K562 (cell line): ENCODE measurements around the gene EFHC1. TPM values are rescaled to one million over a fixed set of nuclear protein-coding genes. Genes with fewer than 3 reads are reported as not detected.

Experiments
- ATAC-seq: fragments of 200-7000 bp; cut with Tn5 transposase; 3 replicates; pipeline ENCODE4 v1.9.1; 2020; ENCODE audit warnings: moderate library complexity
- BruUV-seq: library from RNA; stranded (reverse); fragments of 400-500 nt; replicated peaks from 2 replicates; lab custom pipeline; 2021; lab: Mats Ljungman, UMichigan
- CTCF ChIA-PET: fragments of 300-600 bp; formaldehyde crosslinking; extraction: SDS; loops from one replicate; lab custom pipeline; 2021; ENCODE audit warnings: low intra/inter-chr PET ratio; lab: Yijun Ruan, JAX
- POLR2A ChIA-PET: fragments of 300-600, 350-650 bp; sonication (Branson Sonifier 250); formaldehyde crosslinking; extraction: SDS; loops from one replicate; lab custom pipeline; 2021; ENCODE audit warnings: antibody characterized with exemption, inconsistent platforms; lab: Yijun Ruan, JAX
- DNase-seq, 4 experiments: peaks; one replicate each; pipeline versions ENCODE4 v3.0.0 to v3.0.0-alpha.2; 2011 to 2018; ENCODE audit warnings: low spot score in 3 of 4, mixed read lengths in 3 of 4; ENCODE audit errors: extremely low read depth in 1 of 4
- FAIRE-seq: peaks from 2 replicates; lab custom pipeline; 2011; peaks lifted over from hg19 to GRCh38; lab: Jason Lieb, UNC
- H2AFZ ChIP-seq: 2 replicates; pipeline ENCODE4 v1.6.0; 2011; ENCODE audit warnings: low read depth, low read length, control low read depth, inconsistent platforms
- H3K27ac ChIP-seq: fragments of 200-600 bp; 3 replicates; pipeline ENCODE4 v1.8.0; 2011; ENCODE audit warnings: low read depth, mild to moderate bottlenecking, control low read depth, inconsistent platforms, low read length, moderate library complexity, mixed read lengths; ENCODE audit errors: extremely low read depth
- H3K27me3 ChIP-seq, 2 experiments: fragments of 300-600 bp in 1 of 2; 2 replicates in 1 of 2; 3 replicates in 1 of 2; pipeline versions ENCODE4 v1.6.0 to v1.8.0; 2011; ENCODE audit warnings: inconsistent platforms in 2 of 2, low read length in 2 of 2, mild to moderate bottlenecking in 1 of 2, mixed read lengths in 1 of 2, moderate library complexity in 1 of 2; ENCODE audit not compliant: control insufficient read depth in 2 of 2, insufficient read depth in 2 of 2
- H3K36me3 ChIP-seq: fragments of 300-600 bp; 3 replicates; pipeline ENCODE4 v1.8.0; 2011; ENCODE audit warnings: mild to moderate bottlenecking, low read length, inconsistent platforms; ENCODE audit not compliant: control insufficient read depth, insufficient read depth
- H3K4me1 ChIP-seq, 2 experiments: fragments of 200-600 bp in 1 of 2; replicated peaks in 1 of 2; 2 replicates in 1 of 2; 3 replicates in 1 of 2; pipeline versions ENCODE4 v1.5.1 to v1.8.0; 2011; ENCODE audit warnings: inconsistent platforms in 2 of 2, low read length in 2 of 2, mild to moderate bottlenecking in 1 of 2, mixed read lengths in 1 of 2, moderate library complexity in 1 of 2; ENCODE audit not compliant: control insufficient read depth in 2 of 2, insufficient read depth in 2 of 2
- H3K4me2 ChIP-seq: 2 replicates; pipeline ENCODE4 v1.6.1; 2011; ENCODE audit warnings: low read length, control low read depth, inconsistent platforms, mixed read lengths; ENCODE audit not compliant: insufficient read depth
- H3K4me3 ChIP-seq: fragments of 200-600 bp; sonication (generic), shearing (Covaris generic); 2 replicates; pipeline ENCODE4 v1.5.1; 2016; ENCODE audit warnings: control low read depth, inconsistent platforms
- H3K79me2 ChIP-seq: fragments of 200-600 bp; 3 replicates; pipeline ENCODE4 v1.8.0; 2011; ENCODE audit warnings: low read length, inconsistent platforms; ENCODE audit not compliant: control insufficient read depth, insufficient read depth
- H3K9ac ChIP-seq, 2 experiments: 2 replicates each; pipeline versions ENCODE4 v1.6.0 to v1.6.1; 2011; ENCODE audit warnings: low read depth in 2 of 2, low read length in 2 of 2, control low read depth in 1 of 2, inconsistent platforms in 1 of 2, mild to moderate bottlenecking in 1 of 2, mixed read lengths in 1 of 2; ENCODE audit not compliant: insufficient read depth in 1 of 2
- H3K9me1 ChIP-seq: one replicate; pipeline ENCODE4 v1.6.0; 2011; ENCODE audit warnings: inconsistent platforms, mild to moderate bottlenecking, low read length, moderate library complexity; ENCODE audit not compliant: control insufficient read depth, insufficient read depth
- H3K9me3 ChIP-seq: replicated peaks from 2 replicates; pipeline ENCODE4 v1.5.1; 2011; ENCODE audit warnings: low read depth, low read length, inconsistent platforms; ENCODE audit not compliant: control insufficient read depth, insufficient read depth
- H4K20me1 ChIP-seq: replicated peaks from 2 replicates; pipeline ENCODE4 v1.6.1; 2011; ENCODE audit warnings: low read length, inconsistent platforms, mixed read lengths; ENCODE audit not compliant: control insufficient read depth, insufficient read depth
- ARNT ChIP-seq, 2 experiments: fragments of 450-650 bp; IDR thresholded peaks; 2 replicates each; pipeline ENCODE4 v1.6.1; 2016; ENCODE audit warnings: mild to moderate bottlenecking in 1 of 2
- CBFA2T2 ChIP-seq: fragments of 450-650 bp; conservative IDR thresholded peaks from 2 replicates; pipeline ENCODE4 v1.6.1; 2017; ENCODE audit warnings: mild to moderate bottlenecking
- CBFB ChIP-seq: sonication (generic); formaldehyde crosslinking; IDR thresholded peaks from 2 replicates; pipeline ENCODE4 v1.4.0; 2020; ENCODE audit warnings: mild to moderate bottlenecking, missing genetic modification reagents
- EP400 ChIP-seq: fragments of 450-650 bp; IDR thresholded peaks from 2 replicates; pipeline ENCODE4 v1.6.1; 2017; ENCODE audit warnings: antibody characterized with exemption, mild to moderate bottlenecking, moderate library complexity
- LARP7 ChIP-seq: fragments of 450-650 bp; IDR thresholded peaks from 2 replicates; pipeline ENCODE4 v1.6.1; 2016
- MAFG ChIP-seq: fragments of 450-650 bp; conservative IDR thresholded peaks from 2 replicates; pipeline ENCODE4 v1.6.1; 2016; ENCODE audit warnings: missing genetic modification characterization, missing compliant biosample characterization
- NFATC3 ChIP-seq: fragments of 450-650 bp; IDR thresholded peaks from 2 replicates; pipeline ENCODE4 v1.6.1; 2017; ENCODE audit warnings: mild to moderate bottlenecking
- RBM15 ChIP-seq: fragments of 200-400 bp; formaldehyde crosslinking; IDR thresholded peaks from 2 replicates; pipeline ENCODE4 v1.6.1; 2018; ENCODE audit warnings: mild to moderate bottlenecking, low read length, moderate library complexity; ENCODE audit not compliant: insufficient read depth
- RBM34 ChIP-seq: fragments of 200-400 bp; formaldehyde crosslinking; IDR thresholded peaks from 2 replicates; pipeline ENCODE4 v1.6.1; 2018; ENCODE audit warnings: low read length, borderline replicate concordance; ENCODE audit not compliant: insufficient read depth
- TARDBP ChIP-seq: fragments of 450-650 bp; IDR thresholded peaks from 2 replicates; pipeline ENCODE4 v1.6.1; 2016
- ZNF184 ChIP-seq: sonication (generic); formaldehyde crosslinking; IDR thresholded peaks from 2 replicates; pipeline ENCODE4 v1.5.0; 2020; ENCODE audit warnings: missing genetic modification reagents
- ZNF444 ChIP-seq: fragments of 250-450 bp; sonication (Bioruptor Pico); IDR thresholded peaks from 2 replicates; pipeline ENCODE4 v1.4.0; 2020; ENCODE audit warnings: mild to moderate bottlenecking, moderate library complexity
- ZNF699 ChIP-seq: fragments of 250-450 bp; sonication (Bioruptor Pico); IDR thresholded peaks from 2 replicates; pipeline ENCODE4 v1.8.0; 2021; ENCODE audit warnings: mild to moderate bottlenecking, moderate library complexity; ENCODE audit not compliant: insufficient replicate concordance
- WGBS: fragments of 100-300 bp; shearing (Covaris generic); methylation state at CpG from one replicate; pipeline ENCODE4 v1.1.6; 2016; ENCODE audit warnings: low coverage, mixed read lengths; ENCODE audit not compliant: insufficient coverage; ENCODE audit errors: missing lambda C conversion rate; 5-methylcytosine and 5-hydroxymethylcytosine counted together
- in situ Hi-C: fragments of 300-500 bp; cut with MboI; formaldehyde crosslinking; loops from 4 replicates; pipeline ENCODE4 v1.15.0; 2018; ENCODE audit warnings: inconsistent platforms, mixed read lengths
- intact Hi-C: fragments of 100-400 bp; cut with micrococcal nuclease; formaldehyde crosslinking; loops from 2 replicates; pipeline ENCODE4 v1.14.2; 2022
- polyA plus RNA-seq, 8 experiments: library from polyadenylated mRNA; depleted of rRNA in 4 of 8; stranded (reverse) in 5 of 8; unstranded in 3 of 8; fragments of >200 nt; fragmentation: Nextera tagmentation in 2 of 8; fragmentation: Illumina TruSeq in 1 of 8; extraction: Ambion mirVana in 2 of 8; extraction: Trizol in 1 of 8; gene quantifications; 2 replicates each; pipeline versions ENCODE4 v1.2.1 to v1.2.3, GENCODE V29; 2011 to 2014; ENCODE audit warnings: inconsistent platforms in 1 of 8, missing spikeins in 1 of 8
- total RNA-seq, 7 experiments: library from RNA; depleted of rRNA in 6 of 7; stranded (reverse); fragments of >200 nt in 6 of 7; fragmentation: Illumina TruSeq in 2 of 7; extraction: Trizol in 2 of 7; gene quantifications; 2 replicates each; pipeline versions ENCODE4 v1.2.1 to v1.2.3, GENCODE V29; 2011 to 2021; ENCODE audit warnings: low replicate concordance in 1 of 7
- TF ChIP-seq, protein P1 (sequence below): fragments of 250-450 bp; sonication (Bioruptor Pico); IDR thresholded peaks from 2 replicates; pipeline ENCODE4 v1.5.0; 2022; ENCODE audit warnings: mild to moderate bottlenecking

Gene EFHC1
- total and polyA plus RNA-seq, 9 of the 15 experiments (the other 6 are each of a cell fraction or from before 2014, with no cell fraction given) = 9.5 to 31.0 (median 14.9) TPM

DNA sequence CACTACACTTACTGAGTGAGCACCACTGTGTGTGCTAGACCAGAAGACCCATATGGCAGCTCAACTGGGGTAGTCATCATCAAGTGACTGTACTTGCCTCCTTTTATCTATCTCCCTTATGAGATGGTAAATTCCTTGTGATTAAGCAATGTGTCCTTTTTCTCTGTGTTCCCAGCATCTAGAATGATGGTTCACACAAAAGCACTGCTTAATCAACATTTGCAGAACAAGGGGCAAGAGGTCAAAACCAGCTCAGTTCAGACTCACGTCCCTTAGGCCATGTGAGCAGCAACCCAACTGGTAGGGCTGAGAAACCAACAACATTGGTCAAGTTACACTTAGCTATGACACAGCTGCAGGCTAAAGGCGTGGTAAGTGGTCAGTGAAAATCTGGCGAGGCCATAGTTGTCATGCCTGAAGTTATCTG is 146.7 kb downstream of the EFHC1 start:
- Histone ChIP-seq H3K4me3 (no peak overlapping the region), H3K9me3 (no peaks in the 10 kb centered on the region), H3K9ac (no peak overlapping the region), H3K4me1 (no peaks in the 10 kb centered on the region; a peak in 2 of 5 replicates), H3K27me3 (no peaks in the 10 kb centered on the region), H3K9me1 (no peaks in the 10 kb centered on the region), H3K4me2 (no peak overlapping the region), H4K20me1 (peaks cover 11% of the 10 kb centered on the region; the same call in 1 of the 2 replicates), H2AFZ (no peak overlapping the region), H3K27ac (no peak overlapping the region), H3K79me2 (peaks cover 35% of the 10 kb centered on the region), H3K36me3 (no peaks in the 10 kb centered on the region)
- CTCF ChIA-PET = no interaction called here
- DNase-seq = no peak
- intact Hi-C loops = no loop called here
- BruUV-seq = no TSS peak
- no peak for TF ChIP-seq ZNF184 (CRISPR knock-in tag)
- no peak for TF ChIP-seq ZNF699
- TF ChIP-seq RBM34 = no peak
- TF ChIP-seq ZNF444 (CRISPR knock-in tag) = no peak
- TF ChIP-seq NFATC3 = no peak
- TF ChIP-seq, protein P1, sequence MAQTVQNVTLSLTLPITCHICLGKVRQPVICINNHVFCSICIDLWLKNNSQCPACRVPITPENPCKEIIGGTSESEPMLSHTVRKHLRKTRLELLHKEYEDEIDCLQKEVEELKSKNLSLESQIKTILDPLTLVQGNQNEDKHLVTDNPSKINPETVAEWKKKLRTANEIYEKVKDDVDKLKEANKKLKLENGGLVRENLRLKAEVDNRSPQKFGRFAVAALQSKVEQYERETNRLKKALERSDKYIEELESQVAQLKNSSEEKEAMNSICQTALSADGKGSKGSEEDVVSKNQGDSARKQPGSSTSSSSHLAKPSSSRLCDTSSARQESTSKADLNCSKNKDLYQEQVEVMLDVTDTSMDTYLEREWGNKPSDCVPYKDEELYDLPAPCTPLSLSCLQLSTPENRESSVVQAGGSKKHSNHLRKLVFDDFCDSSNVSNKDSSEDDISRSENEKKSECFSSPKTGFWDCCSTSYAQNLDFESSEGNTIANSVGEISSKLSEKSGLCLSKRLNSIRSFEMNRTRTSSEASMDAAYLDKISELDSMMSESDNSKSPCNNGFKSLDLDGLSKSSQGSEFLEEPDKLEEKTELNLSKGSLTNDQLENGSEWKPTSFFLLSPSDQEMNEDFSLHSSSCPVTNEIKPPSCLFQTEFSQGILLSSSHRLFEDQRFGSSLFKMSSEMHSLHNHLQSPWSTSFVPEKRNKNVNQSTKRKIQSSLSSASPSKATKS (CRISPR knock-in tag) = no peak
- TF ChIP-seq CBFB = no peak
- no peak for TF ChIP-seq ARNT (IDR thresholded peaks at IDR 0.05)
- no peak for TF ChIP-seq MAFG
- TF ChIP-seq EP400 = no peak
- no peak for TF ChIP-seq LARP7
- no peak for TF ChIP-seq RBM15
- no peak for TF ChIP-seq CBFA2T2
- no peak for TF ChIP-seq TARDBP
- peak; percentile 48 for FAIRE-seq
- POLR2A ChIA-PET = interaction anchor here (0.6 to 1.6 kb wide), 6 partner anchors 9 to 384 kb away, joined by 3 to 6 read pairs (median 4); no protein-coding TSS in a partner anchor
- no peak for ATAC-seq
- in situ Hi-C loops = no loop called here
- WGBS = 26% methylated on average over 3 of the region's 3 CpGs
